Cardiac muscle cell (in vitro differentiated cells and primary cell): Measurements from ENCODE around the gene MRPS11. TPM values are rescaled to one million over a fixed set of nuclear protein-coding genes. Genes with fewer than 3 reads are reported as not detected.
A peak's percentile ranks its signal among the peaks of the same experiment; 100 is the strongest.
"Not testable (repeated sequence)": the region's sequence is repeated elsewhere in the genome, so short reads cannot be mapped to it uniquely, and the experiment has no call there.

Source experiments
- DNase-seq, 2 donors: peaks; one replicate each; pipeline versions ENCODE4 v3.0.0 to v3.0.0-alpha.2; 2010 to 2017; ENCODE audit warnings: low read depth in 1 of 2, low spot score in 1 of 2
- H3K27ac ChIP-seq: fragments of 200-600 bp; sonication (generic); 2 replicates; pipeline ENCODE4 v1.5.1; 2016
- H3K27me3 ChIP-seq: fragments of 200-600 bp; sonication (generic); 2 replicates; pipeline ENCODE4 v1.6.0; 2016; ENCODE audit warnings: control low read depth
- H3K36me3 ChIP-seq: fragments of 200-600 bp; sonication (generic); 2 replicates; pipeline ENCODE4 v1.5.1; 2016; ENCODE audit warnings: control low read depth
- H3K4me1 ChIP-seq: fragments of 200-600 bp; sonication (generic); 2 replicates; pipeline ENCODE4 v1.8.1; 2017; ENCODE audit warnings: low read depth, mild to moderate bottlenecking, mixed run types
- H3K4me3 ChIP-seq: fragments of 200-600 bp; sonication (generic); 2 replicates; pipeline ENCODE4 v1.5.1; 2016; ENCODE audit warnings: mild to moderate bottlenecking
- H3K9me3 ChIP-seq: fragments of 200-600 bp; sonication (generic); 2 replicates; pipeline ENCODE4 v1.5.1; 2017; ENCODE audit warnings: low read depth, mild to moderate bottlenecking, control low read depth
- CTCF ChIP-seq: IDR thresholded peaks from 2 replicates; pipeline ENCODE4 v1.5.1; 2012; ENCODE audit warnings: low read depth, mild to moderate bottlenecking, low read length
- polyA plus RNA-seq: library from polyadenylated mRNA; unstranded; fragments of >200 nt; fragmentation: Nextera tagmentation; extraction: Ambion mirVana; gene quantifications from 2 replicates; pipeline ENCODE4 v1.2.1, GENCODE V29; 2016
- total RNA-seq: library from RNA; depleted of rRNA; stranded (reverse); fragments of >200 nt; gene quantifications from 2 replicates; pipeline ENCODE4 v1.2.3, GENCODE V29; 2016

The MRPS11 gene
- total and polyA plus RNA-seq, 2 experiments from 2014 or later: 39.3 to 95.2 TPM

GRCh38 chr15:88463870-88464532 is 3.5 kb upstream of the MRPS11 start:
- H3K9me3 ChIP-seq: no peaks in the 10 kb centered on the region
- H3K4me1 ChIP-seq: peaks cover 4% of the 10 kb centered on the region
- H3K27ac ChIP-seq: no peak overlapping the region
- peaks cover 49% of the 10 kb centered on the region for H3K36me3 ChIP-seq
- no peak for DNase-seq
- TF ChIP-seq CTCF: no peak
- H3K4me3 ChIP-seq: no peak overlapping the region
- no peaks in the 10 kb centered on the region for H3K27me3 ChIP-seq

- H3K27ac ChIP-seq: no peak overlapping the region
- TF ChIP-seq CTCF: no peak
- peaks cover 33% of the 10 kb centered on the region for H3K36me3 ChIP-seq
- H3K4me1 ChIP-seq: peaks cover 4% of the 10 kb centered on the region
- no peaks in the 10 kb centered on the region for H3K9me3 ChIP-seq
- H3K27me3 ChIP-seq: no peaks in the 10 kb centered on the region
- H3K4me3 ChIP-seq: no peak overlapping the region
- DNase-seq: peak in 1 of 2 donors; percentile 48
Measured at GRCh38 chr15:88465633-88466224, 1.8 kb upstream of the MRPS11 start.

- H3K9me3 ChIP-seq: no peaks in the 10 kb centered on the region
- H3K27me3 ChIP-seq: no peaks in the 10 kb centered on the region
- DNase-seq: peak; percentile 13 to 22
- H3K4me3 ChIP-seq: peak overlapping the region; percentile 83
- peak; percentile 44 for TF ChIP-seq CTCF
- peaks cover 19% of the 10 kb centered on the region for H3K36me3 ChIP-seq
- peak overlapping the region; percentile 91 for H3K27ac ChIP-seq
- H3K4me1 ChIP-seq: peaks cover 4% of the 10 kb centered on the region
Measured at GRCh38 chr15:88467935-88468528, 524 bp downstream of the MRPS11 start.

- not testable (repeated sequence) for H3K27me3 ChIP-seq, H3K4me1 ChIP-seq, DNase-seq, H3K9me3 ChIP-seq, H3K4me3 ChIP-seq, H3K27ac ChIP-seq
- H3K36me3 ChIP-seq: peaks cover 23% of the 10 kb centered on the region
Measured at GRCh38 chr15:88468721-88469120, 1.2 kb downstream of the MRPS11 start.

GRCh38 chr15:88469321-88469720 is 1.8 kb downstream of the MRPS11 start:
- no peak for DNase-seq
- Histone ChIP-seq H3K4me1 (peaks cover 4% of the 10 kb centered on the region), H3K9me3 (no peaks in the 10 kb centered on the region), H3K36me3 (peaks cover 23% of the 10 kb centered on the region), H3K27ac (no peak overlapping the region), H3K4me3 (no peak overlapping the region), H3K27me3 (no peaks in the 10 kb centered on the region)
- TF ChIP-seq CTCF: no peak
